AG09319 (cell line): ENCODE measurements around the gene CLCN7.

Experiments
- DNase-seq: peaks from one replicate; pipeline ENCODE4 v3.0.0-alpha.2; 2010; ENCODE audit warnings: low read depth; ENCODE audit errors: extremely low read depth
- TF ChIP-seq, protein P1 (sequence below): IDR thresholded peaks from 2 replicates; pipeline ENCODE4 v1.5.1; 2011; ENCODE audit warnings: low read depth, mild to moderate bottlenecking, inconsistent platforms, low read length, moderate library complexity

CLCN7 gene

DNA sequence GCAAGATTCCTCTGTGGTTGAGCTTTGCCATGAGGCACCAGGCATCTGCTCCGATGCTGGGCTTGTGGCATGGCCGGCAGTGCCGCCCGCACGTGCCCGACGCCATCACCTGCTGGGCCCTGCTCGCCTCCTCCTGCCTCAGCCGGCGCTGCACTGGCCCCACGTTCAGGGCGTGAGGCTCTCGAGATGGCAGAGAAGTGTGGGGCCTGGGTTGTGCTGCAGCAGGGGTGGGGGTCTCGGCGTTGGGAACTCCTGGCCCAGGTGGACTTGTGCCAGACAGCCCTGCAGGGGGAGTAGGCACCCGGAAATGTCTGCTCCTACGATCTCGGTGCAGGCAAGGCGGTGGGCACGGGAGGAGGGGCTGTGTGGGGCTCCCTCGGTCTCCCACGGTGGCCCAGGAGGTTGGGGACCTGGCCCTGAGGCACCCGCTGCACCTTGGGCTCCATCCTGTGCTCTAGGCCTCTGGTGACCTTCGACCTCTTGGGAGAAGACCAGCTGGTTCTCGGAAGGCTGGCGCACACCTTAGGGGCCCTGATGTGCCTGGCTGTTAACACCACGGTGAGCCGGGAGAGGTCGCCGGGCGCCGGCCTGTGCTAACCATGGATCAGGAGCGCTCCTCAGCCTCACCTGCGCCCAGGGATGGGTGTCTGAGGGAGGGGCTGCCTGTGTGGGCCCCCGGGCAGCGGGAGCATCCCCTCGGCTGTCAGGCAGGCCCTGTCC lies 31.8 kb upstream of the CLCN7 start:
- no peak for DNase-seq
- TF ChIP-seq, protein P1, sequence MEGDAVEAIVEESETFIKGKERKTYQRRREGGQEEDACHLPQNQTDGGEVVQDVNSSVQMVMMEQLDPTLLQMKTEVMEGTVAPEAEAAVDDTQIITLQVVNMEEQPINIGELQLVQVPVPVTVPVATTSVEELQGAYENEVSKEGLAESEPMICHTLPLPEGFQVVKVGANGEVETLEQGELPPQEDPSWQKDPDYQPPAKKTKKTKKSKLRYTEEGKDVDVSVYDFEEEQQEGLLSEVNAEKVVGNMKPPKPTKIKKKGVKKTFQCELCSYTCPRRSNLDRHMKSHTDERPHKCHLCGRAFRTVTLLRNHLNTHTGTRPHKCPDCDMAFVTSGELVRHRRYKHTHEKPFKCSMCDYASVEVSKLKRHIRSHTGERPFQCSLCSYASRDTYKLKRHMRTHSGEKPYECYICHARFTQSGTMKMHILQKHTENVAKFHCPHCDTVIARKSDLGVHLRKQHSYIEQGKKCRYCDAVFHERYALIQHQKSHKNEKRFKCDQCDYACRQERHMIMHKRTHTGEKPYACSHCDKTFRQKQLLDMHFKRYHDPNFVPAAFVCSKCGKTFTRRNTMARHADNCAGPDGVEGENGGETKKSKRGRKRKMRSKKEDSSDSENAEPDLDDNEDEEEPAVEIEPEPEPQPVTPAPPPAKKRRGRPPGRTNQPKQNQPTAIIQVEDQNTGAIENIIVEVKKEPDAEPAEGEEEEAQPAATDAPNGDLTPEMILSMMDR = no peak

DNA sequence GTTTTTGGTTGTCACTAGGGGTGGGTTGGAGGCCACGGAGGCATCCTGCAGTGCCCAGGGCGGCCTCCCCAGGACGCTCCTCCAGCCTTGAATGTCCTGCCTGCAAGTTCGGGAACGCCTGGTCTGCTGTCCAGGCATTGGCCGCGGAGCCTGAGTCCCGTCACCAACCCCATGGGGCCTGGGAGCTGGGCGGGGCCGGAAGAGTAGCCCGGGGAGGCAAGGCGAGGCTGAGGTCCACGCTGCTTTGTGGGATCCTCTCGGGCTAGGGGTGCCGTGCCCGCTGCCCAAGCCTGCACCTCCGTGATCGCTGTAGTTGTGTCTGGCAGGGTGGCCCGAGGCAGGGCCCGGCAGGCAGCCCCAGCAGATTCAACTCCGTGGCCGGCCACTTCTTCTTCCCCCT lies 31.1 kb upstream of the CLCN7 start:
- no peak for DNase-seq
- TF ChIP-seq, protein P1 = no peak

DNA sequence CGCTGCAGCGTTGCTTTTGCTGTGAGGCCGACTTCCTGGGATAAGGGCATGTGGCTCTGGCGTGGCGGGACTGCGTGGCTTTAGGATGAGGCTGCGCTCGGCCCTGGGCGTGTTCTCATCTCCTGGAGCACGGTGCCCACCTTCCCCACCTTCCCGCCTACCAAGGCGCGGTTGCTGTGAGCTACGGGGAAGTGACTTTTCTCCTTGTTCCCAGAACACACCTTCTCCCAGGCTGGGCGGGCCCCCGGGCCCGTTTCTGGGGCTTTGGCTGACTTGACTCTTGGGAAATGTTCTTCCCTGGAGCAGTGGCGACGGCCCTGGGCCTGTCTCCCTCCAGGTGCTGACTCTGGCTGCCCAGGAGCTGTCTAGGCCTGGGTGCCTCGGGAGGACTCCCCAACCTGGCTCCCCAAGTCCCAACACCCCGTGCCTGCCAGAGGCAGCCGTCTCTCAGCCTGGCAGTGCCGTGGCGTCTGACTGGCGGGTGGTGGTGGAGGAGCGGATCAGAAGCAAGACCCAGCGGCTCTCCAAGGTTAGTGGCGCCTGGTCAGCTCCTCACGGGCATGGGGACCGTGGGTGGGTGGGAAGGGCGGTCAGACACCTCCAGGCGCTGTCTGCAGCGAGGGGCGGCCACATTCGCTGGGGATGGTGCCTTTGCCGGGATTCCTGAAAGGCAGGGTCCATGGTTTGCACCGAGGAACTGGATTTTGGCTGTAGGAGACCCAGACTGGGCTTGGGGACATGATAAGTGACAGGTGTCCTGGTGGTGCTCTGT lies 30.4 kb upstream of the CLCN7 start:
- DNase-seq = no peak
- TF ChIP-seq, protein P1 = no peak

DNA sequence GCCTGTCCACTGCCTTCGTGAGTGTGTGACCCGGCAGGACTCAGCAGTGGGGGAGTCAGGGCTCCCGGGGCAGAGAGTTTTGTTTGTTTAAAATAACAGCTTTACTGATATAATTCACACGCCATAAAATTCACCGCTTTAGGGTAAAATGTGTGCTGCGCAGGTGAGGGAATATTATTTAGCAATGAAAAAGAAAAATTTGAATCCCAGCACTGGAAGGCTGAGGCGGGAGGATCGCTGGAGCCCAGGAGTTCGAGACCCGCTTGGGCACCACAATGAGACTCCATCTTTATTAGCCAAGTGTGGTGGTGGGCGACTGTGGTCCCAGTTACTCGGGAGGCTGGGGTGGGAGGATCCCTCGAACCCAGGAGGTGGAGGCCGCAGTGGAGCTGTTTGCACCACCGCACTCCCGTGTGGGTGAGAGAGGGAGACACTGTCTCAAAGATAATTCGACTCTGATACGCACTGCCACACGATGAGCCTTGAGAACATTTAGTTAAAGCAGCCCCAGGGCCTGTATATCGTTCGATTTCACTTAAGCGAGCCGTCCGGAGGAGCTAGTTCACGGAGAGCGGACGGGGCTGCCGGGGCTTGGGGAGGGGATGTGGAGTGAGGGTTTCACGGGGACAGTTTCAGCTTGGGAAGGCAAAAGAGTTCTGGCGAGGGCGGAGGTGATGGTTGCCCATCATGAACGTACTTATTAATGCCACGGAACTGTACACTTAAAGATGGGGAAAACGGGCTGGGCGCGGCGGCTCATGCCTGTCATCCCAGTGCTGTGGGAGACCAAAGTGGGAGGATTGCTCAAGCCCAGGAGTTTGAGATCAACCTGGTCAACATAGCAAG lies 28.5 kb upstream of the CLCN7 start:
- TF ChIP-seq, protein P1 = no peak
- DNase-seq = no peak

DNA sequence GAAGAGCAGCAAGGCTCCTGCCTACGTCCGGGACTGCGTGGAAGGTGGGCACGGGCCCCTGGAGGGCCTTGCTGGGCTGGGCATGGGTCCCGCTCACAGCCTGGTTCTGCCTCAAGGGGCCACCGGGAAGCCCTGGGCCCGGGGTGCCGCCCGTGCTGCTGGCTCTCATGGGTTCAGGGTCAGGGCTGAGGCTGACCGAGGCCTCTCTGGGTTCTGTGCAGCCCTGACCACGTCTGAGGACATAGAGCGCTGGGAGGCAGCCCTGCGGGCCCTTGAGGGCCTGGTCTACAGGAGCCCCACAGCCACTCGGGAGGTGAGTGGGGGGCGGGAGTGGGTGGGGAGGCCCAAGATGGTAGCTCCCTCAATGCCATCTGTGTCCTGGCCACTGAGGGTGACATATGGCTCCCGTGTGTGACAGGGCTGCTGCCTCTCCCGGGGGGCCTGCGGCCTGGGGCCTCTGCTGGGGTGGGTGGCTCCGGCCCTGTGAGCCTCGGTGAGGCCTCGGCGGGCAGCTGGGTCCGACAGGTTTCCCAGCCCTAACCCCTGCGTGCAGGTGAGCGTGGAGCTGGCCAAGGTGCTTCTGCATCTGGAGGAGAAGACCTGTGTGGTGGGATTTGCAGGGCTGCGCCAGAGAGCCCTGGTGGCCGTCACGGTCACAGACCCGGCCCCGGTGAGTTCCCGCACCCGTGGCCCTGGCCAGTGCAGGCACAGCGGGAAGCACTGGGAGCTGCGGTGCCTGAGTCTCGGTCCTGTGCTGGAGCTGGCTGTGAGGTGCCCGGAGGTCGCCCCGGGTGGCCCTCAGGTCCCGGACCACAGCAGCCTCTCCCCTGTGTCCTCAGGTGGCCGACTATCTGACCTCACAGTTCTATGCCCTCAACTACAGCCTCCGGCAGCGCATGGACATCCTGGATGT lies 27.5 kb upstream of the CLCN7 start:
- TF ChIP-seq, protein P1 = no peak
- no peak for DNase-seq

DNA sequence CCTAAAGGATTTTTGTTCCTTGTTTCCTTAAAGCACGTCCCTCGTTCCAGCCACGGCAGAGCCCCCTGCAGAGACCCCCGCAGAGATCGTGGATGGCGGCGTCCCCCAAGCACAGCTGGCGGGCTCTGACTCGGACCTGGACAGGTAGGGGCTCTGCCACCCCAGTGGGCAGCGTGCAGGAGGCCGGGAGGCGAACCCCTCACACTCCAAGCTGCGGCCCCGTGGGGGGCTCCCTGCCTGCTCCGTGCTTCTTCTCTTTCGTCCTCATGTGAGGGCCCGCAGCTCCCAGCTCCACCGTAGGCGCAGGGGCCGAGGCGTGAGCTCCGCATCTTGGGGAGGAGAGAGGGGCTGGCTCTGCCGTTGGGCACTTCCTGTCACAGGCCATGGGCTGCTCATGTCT lies 26.8 kb upstream of the CLCN7 start:
- TF ChIP-seq, protein P1 = no peak
- no peak for DNase-seq
